SK-N-SH (cell line): Measurements from ENCODE around the gene ZNF579. TPM values are rescaled to one million over a fixed set of nuclear protein-coding genes. Genes with fewer than 3 reads are reported as not detected.

Experiments used
- CTCF ChIA-PET: fragments of 300-600, 350-600 bp; formaldehyde crosslinking; extraction: SDS; loops from one replicate; lab custom pipeline; 2021; lab: Yijun Ruan, JAX
- POLR2A ChIA-PET: fragments of 350-600 bp; sonication (Branson Sonifier 250); formaldehyde crosslinking; extraction: SDS; loops from one replicate; lab custom pipeline; 2020; ENCODE audit warnings: antibody characterized with exemption, inconsistent platforms; lab: Yijun Ruan, JAX
- DNase-seq: peaks from one replicate; pipeline ENCODE4 v3.0.0; 2012
- H2AFZ ChIP-seq: fragments of 200-600 bp; sonication (generic); 2 replicates; pipeline ENCODE4 v1.8.1; 2016; ENCODE audit warnings: antibody characterized with exemption, mild to moderate bottlenecking, low read depth
- H3F3A ChIP-seq: fragments of 200-600 bp; sonication (generic); replicated peaks from 2 replicates; pipeline ENCODE3; 2016; ENCODE audit warnings: antibody characterized with exemption, mild to moderate bottlenecking; ENCODE audit not compliant: insufficient read depth
- H3K27ac ChIP-seq, 2 experiments: fragments of 200-500 bp in 1 of 2; fragments of 200-600 bp in 1 of 2; sonication (Bioruptor generic) in 1 of 2; sonication (generic), shearing (Covaris generic) in 1 of 2; 2 replicates each; pipeline versions ENCODE4 v1.5.1 to v1.6.1; 2014 to 2016; ENCODE audit warnings: low read depth in 2 of 2, inconsistent platforms in 1 of 2, low read length in 1 of 2, mild to moderate bottlenecking in 1 of 2, mixed read lengths in 1 of 2
- H3K27me3 ChIP-seq: fragments of 200-600 bp; sonication (generic), shearing (Covaris generic); 2 replicates; pipeline ENCODE4 v1.6.1; 2016; ENCODE audit warnings: mixed run types; ENCODE audit not compliant: insufficient read depth
- H3K36me3 ChIP-seq, 2 experiments: fragments of 200-500 bp in 1 of 2; fragments of 200-600 bp in 1 of 2; sonication (Bioruptor generic) in 1 of 2; sonication (generic) in 1 of 2; replicated peaks in 1 of 2; 2 replicates each; pipeline versions ENCODE3 to v1.5.1; 2014 to 2016; ENCODE audit warnings: low read length in 1 of 2, mild to moderate bottlenecking in 1 of 2; ENCODE audit not compliant: insufficient read depth in 2 of 2, control insufficient read depth in 1 of 2
- H3K4me1 ChIP-seq, 2 experiments: fragments of 200-500 bp in 1 of 2; fragments of 200-600 bp in 1 of 2; sonication (Bioruptor generic) in 1 of 2; sonication (generic), shearing (Covaris generic) in 1 of 2; 2 replicates each; pipeline versions ENCODE4 v1.5.1 to v1.6.1; 2014 to 2016; ENCODE audit warnings: low read depth in 1 of 2, low read length in 1 of 2, mixed run types in 1 of 2; ENCODE audit not compliant: insufficient read depth in 2 of 2, control insufficient read depth in 1 of 2
- H3K4me2 ChIP-seq: fragments of 200-600 bp; sonication (generic), shearing (Covaris generic); 2 replicates; pipeline ENCODE4 v1.6.1; 2017; ENCODE audit warnings: mixed run types
- H3K4me3 ChIP-seq, 2 experiments: fragments of 200-500 bp in 1 of 2; fragments of 200-600 bp in 1 of 2; sonication (Bioruptor generic) in 1 of 2; sonication (generic), shearing (Covaris generic) in 1 of 2; 2 replicates each; pipeline versions ENCODE4 v1.5.1 to v1.8.1; 2014 to 2016; ENCODE audit warnings: low read depth in 2 of 2, inconsistent platforms in 1 of 2, low read length in 1 of 2, mild to moderate bottlenecking in 1 of 2, mixed read lengths in 1 of 2, moderate library complexity in 1 of 2
- H3K79me2 ChIP-seq: fragments of 200-600 bp; sonication (generic); 2 replicates; pipeline ENCODE4 v1.8.1; 2017; ENCODE audit warnings: mild to moderate bottlenecking; ENCODE audit not compliant: insufficient read depth
- H3K9ac ChIP-seq: fragments of 200-600 bp; sonication (generic); 2 replicates; pipeline ENCODE4 v1.6.1; 2017; ENCODE audit warnings: mixed run types
- H3K9me2 ChIP-seq: fragments of 200-600 bp; sonication (generic); 2 replicates; pipeline ENCODE4 v1.6.1; 2017; ENCODE audit warnings: mixed run types
- H3K9me3 ChIP-seq: fragments of 200-600 bp; sonication (generic); 2 replicates; pipeline ENCODE4 v1.6.1; 2017; ENCODE audit warnings: mixed run types, mild to moderate bottlenecking, moderate library complexity
- H4K20me1 ChIP-seq: fragments of 200-600 bp; sonication (generic); 2 replicates; pipeline ENCODE4 v1.6.1; 2017; ENCODE audit warnings: mild to moderate bottlenecking, mixed run types; ENCODE audit not compliant: insufficient read depth
- CHD2 ChIP-seq: fragments of 150-350 bp; IDR thresholded peaks from 2 replicates; pipeline ENCODE4 v1.6.1; 2018; ENCODE audit warnings: low read length; ENCODE audit not compliant: partially characterized antibody
- EP300 ChIP-seq, 2 experiments: IDR thresholded peaks; 2 replicates each; pipeline versions ENCODE4 v1.4.0 to v1.6.1; 2012; ENCODE audit warnings: borderline replicate concordance in 1 of 2, low read depth in 1 of 2, low read length in 1 of 2
- FOXJ3 ChIP-seq: sonication (generic); formaldehyde crosslinking; IDR thresholded peaks from 2 replicates; pipeline ENCODE4 v1.5.1; 2020; ENCODE audit warnings: mild to moderate bottlenecking, missing genetic modification reagents
- FOXM1 ChIP-seq: IDR thresholded peaks from 2 replicates; pipeline ENCODE4 v1.4.0; 2012; ENCODE audit warnings: low read depth, mild to moderate bottlenecking
- RAD21 ChIP-seq: IDR thresholded peaks from 2 replicates; pipeline ENCODE4 v1.6.1; 2012; ENCODE audit warnings: mild to moderate bottlenecking, low read length
- RCOR1 ChIP-seq: fragments of 150-350 bp; IDR thresholded peaks from 2 replicates; pipeline ENCODE4 v1.6.1; 2017; ENCODE audit warnings: antibody characterized with exemption, low read length
- REST ChIP-seq: IDR thresholded peaks from 2 replicates; pipeline ENCODE4 v1.6.1; 2012; ENCODE audit warnings: mild to moderate bottlenecking, low read depth, low read length, moderate library complexity
- RFX5 ChIP-seq: IDR thresholded peaks from 2 replicates; pipeline ENCODE4 v1.6.1; 2012; ENCODE audit warnings: mild to moderate bottlenecking, improper control_type of control experiment, low read length
- USF1 ChIP-seq: IDR thresholded peaks from 2 replicates; pipeline ENCODE4 v1.4.0; 2012; ENCODE audit warnings: low read depth, borderline replicate concordance
- YY1 ChIP-seq: IDR thresholded peaks from 2 replicates; pipeline ENCODE4 v1.4.0; 2012; ENCODE audit warnings: low read depth, mild to moderate bottlenecking
- WGBS: methylation state at CpG from one replicate; pipeline ENCODE4 v1.1.6; 2017; ENCODE audit warnings: low lambda C conversion rate; 5-methylcytosine and 5-hydroxymethylcytosine counted together
- polyA plus RNA-seq, 3 experiments: library from polyadenylated mRNA; depleted of rRNA; stranded (reverse); fragments of >200 nt; gene quantifications; 2 replicates each; pipeline ENCODE4 v1.2.3, GENCODE V29; 2012
- TF ChIP-seq, protein P1 (sequence below): fragments of 150-350 bp; IDR thresholded peaks from 2 replicates; pipeline ENCODE4 v1.6.1; 2017; ENCODE audit warnings: antibody characterized with exemption, low read length, low read depth, borderline replicate concordance

The ZNF579 gene
- polyA plus RNA-seq, 1 of the 3 experiments (the other 2 are of a cell fraction), result 5.9 TPM

DNA sequence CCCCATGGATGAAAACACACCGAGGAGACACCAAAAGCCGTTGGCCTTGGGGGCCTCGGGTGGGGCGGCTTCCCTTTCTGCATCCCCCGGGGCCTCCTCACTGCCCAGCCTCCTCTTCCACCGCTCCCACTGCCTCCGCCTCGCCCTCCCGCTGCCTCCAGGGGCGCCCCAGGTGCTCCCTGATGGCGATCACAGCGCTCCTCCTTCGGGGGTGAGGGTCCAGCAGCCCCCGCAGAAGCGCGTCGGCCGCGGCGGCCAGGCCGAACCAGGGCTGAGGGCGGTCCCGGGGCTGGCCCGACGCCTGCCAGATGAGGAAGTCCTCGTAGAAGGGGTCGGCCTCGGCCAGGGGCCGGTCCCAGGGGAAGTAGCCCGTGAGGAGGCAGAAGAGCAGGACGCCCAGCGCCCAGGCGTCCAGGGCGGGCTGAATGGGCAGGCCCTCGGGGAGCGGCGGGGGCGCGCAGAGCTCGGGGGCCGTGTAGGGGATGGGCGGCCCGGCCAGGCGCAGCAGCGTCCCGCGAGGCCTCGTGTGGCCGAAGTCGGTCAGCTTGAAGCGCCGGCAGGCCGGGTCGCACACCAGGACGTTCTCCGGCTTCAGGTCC lies 50.9 kb downstream of the ZNF579 start (continued):
- no peak for TF ChIP-seq USF1
- no peak for TF ChIP-seq FOXM1
- TF ChIP-seq, protein P1, sequence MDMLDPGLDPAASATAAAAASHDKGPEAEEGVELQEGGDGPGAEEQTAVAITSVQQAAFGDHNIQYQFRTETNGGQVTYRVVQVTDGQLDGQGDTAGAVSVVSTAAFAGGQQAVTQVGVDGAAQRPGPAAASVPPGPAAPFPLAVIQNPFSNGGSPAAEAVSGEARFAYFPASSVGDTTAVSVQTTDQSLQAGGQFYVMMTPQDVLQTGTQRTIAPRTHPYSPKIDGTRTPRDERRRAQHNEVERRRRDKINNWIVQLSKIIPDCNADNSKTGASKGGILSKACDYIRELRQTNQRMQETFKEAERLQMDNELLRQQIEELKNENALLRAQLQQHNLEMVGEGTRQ, result no peak

GRCh38 chr19:55528030-55528803 lies 52.4 kb downstream of the ZNF579 start:
- CTCF ChIA-PET, result interaction anchor here (0.6 to 1.2 kb wide), 4 partner anchors 14 to 46 kb away, joined by 3 to 5 read pairs (median 3); no protein-coding TSS in a partner anchor
- H3K79me2 ChIP-seq, result no peaks in the 10 kb centered on the region
- POLR2A ChIA-PET, result no interaction called here
- WGBS, result 21% methylated on average over 15 of the region's 15 CpGs
- no peaks in the 10 kb centered on the region for H4K20me1 ChIP-seq
- TF ChIP-seq REST, result no peak
- TF ChIP-seq RCOR1, result peak; percentile 41; the same call in 1 of the 2 replicates
- TF ChIP-seq FOXJ3 (CRISPR knock-in tag), result peak; percentile 17; the same call in 1 of the 2 replicates
- TF ChIP-seq EP300 (IDR thresholded peaks at IDR 0.05; ENCODE audit: borderline replicate concordance in 1 of 2, low read depth in 1 of 2, low read length in 1 of 2), result 0 out of 4 replicates have a peak, but pooled peaks of 1 of the 2 experiments have one; percentile 25
- peak; percentile 29; the same call in 1 of the 2 replicates for TF ChIP-seq RAD21
- TF ChIP-seq YY1, result no peak
- no peak for TF ChIP-seq RFX5
- TF ChIP-seq CHD2, result peak; percentile 47
- H3K9me3 ChIP-seq, result no peaks in the 10 kb centered on the region
- no peaks in the 10 kb centered on the region for H3K9me2 ChIP-seq
- no peaks in the 10 kb centered on the region for H3K36me3 ChIP-seq
- H3K4me1 ChIP-seq, result peaks cover 0 to 31% of the 10 kb centered on the region in 2 experiments; a peak in 1 of 4 replicates
- H3K27me3 ChIP-seq, result no peaks in the 10 kb centered on the region
- peak; percentile 90 for DNase-seq
- no peak overlapping the region for H3K4me3 ChIP-seq
- H3K4me2 ChIP-seq, result 0 out of 2 replicates have a peak overlapping the region, but pooled peaks have one; percentile 11
- peak overlapping the region in 1 of 2 experiments; percentile 76; a peak in 2 of 4 replicates for H3K27ac ChIP-seq
- no peak overlapping the region; the same call in 1 of the 2 replicates for H2AFZ ChIP-seq
- H3K9ac ChIP-seq, result no peak overlapping the region
- no peaks in the 10 kb centered on the region for H3F3A ChIP-seq
